ENCODE data around the gene DIDO1.
A peak's percentile ranks its signal among the peaks of the same experiment; 100 is the strongest.

DIDO1 gene

DNA sequence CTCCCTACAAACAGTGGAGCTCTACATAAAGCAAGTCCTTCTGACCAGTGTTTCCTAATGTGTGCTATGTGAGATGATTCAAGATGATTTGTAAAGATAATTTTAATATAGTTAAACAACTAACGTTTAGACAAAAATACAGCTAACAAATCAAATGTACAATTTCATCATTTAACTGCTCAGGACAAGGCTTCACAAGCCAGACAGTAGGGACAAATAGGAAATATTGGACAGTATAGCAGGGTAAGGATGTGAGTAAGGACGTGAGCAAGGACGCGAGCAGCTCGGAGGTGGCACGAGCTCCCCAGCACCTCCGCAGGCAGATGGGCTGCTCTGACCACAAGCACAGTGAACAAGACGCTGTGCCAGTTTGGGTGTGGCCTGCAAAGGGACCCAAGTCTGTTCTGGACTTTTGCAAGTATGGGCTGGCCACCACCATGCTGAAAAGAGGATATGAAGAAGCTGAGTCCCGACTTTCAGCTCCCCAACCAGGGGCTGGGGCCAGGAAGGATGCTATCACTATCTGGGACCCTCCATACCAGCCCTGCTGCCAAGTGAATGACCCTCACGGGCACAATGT lies 14.5 kb downstream of the DIDO1 start:
- no peak for DNase-seq (ENCODE audit: low read depth, low spot score)

DNA sequence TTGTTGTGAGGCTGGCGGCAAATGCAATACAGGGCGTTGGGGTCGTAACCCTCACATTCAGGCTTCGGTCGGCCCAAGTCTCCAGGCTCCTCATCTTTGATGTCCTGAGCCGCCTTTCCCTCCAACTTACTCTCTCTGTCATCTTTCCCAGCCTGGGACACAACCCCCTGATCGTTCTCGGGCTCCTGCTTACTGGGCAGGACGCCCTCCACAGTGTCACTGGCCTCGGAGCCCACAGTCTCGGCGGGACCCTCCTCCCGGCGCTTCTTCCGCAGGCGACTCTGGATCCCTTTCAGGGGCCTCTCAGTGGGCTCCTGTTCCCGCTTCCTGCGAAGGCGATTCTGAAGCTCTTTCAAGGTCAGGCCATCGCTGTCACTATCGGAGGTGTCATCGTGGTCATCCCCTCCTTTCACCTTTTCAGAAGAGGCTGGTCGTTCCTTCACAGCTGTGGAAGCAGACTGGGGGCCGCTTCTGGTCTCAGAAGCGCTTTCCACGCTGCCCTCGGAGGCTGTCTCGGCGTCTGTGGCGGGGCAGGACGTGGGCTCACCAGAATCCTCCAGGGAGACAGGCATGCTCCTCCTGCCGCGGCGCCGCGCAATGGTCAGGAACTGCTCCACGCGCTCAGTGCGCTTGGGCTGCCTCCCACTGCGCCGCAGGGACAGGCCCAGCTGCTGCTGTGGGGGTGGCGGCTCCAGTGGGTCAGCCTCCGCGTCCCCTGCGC lies 15.4 kb downstream of the DIDO1 start:
- no peak for DNase-seq (ENCODE audit: low read depth, low spot score)

DNA sequence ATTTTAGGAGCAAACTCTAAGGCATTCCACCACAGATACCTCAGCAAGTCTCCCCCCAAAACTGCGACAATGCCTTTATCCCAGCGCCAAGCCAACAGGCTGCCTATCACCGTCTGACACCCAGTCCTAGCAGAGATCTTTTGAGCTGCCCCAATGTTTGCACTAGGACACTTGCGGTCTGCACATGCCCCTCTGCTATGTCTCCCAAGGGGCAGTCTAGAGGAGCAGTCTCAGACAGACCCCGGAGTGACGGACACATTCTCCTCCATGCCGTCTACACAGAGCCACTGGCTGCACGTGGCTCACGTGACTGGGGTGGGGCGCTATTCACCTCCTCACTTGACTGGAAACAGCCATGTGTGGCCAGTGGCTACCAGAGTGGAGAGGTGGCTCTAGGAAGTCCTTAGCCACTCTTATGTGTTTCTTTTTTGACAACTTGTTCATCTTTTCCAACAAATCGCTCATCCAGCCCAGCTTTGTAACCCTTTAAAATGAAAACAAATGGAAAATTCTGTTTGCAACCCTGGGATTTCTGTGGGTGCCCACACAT lies 16.0 kb downstream of the DIDO1 start:
- DNase-seq (ENCODE audit: low read depth, low spot score) = no peak

GRCh38 chr20:62908971-62909791 lies 17.1 kb downstream of the DIDO1 start:
- no peak for DNase-seq (ENCODE audit: low read depth, low spot score)

DNA sequence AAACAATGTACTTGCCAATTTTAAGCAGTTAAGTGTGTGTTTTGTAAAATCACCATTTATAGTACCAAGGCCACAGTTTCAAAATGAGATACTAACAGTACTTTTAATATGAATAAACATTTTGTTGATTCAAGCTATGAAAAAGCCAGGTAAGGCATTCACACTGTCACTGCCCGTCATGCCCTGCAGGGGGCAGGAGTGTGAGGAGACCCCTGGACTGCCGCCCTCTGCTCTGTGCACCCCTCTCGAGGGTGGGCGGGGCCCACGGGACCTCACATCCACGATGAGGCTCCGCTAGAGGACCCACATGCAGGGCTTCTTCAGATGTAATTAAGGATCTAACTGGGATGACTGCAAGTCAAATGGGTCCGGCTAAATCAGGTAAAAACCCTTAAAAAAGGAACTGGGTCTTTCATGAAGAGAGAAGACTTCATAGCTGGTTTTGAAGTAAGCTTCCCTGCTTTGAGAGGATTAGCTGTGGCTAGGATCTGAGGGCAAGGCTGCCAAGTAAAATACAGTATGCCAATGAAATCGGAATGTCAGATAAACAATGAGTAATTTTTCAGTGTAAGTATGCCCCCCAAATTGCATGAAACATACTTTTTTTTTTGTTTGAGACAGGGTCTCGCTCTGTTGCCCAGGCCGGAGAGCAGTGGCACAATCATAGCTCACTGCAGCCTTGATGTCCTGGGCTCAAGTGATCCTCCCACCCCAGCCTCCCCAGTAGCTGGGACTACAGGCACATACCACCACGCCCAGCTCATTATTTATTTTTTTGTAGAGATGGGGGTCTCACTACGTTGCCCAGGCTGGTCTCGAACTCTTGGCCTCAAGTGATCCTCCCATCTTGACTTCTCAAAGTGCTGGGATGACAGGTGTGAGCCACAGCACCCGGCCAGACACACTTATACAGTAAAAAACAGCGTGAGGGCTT lies 18.7 kb downstream of the DIDO1 start:
- DNase-seq (ENCODE audit: low read depth, low spot score) = no peak

DNA sequence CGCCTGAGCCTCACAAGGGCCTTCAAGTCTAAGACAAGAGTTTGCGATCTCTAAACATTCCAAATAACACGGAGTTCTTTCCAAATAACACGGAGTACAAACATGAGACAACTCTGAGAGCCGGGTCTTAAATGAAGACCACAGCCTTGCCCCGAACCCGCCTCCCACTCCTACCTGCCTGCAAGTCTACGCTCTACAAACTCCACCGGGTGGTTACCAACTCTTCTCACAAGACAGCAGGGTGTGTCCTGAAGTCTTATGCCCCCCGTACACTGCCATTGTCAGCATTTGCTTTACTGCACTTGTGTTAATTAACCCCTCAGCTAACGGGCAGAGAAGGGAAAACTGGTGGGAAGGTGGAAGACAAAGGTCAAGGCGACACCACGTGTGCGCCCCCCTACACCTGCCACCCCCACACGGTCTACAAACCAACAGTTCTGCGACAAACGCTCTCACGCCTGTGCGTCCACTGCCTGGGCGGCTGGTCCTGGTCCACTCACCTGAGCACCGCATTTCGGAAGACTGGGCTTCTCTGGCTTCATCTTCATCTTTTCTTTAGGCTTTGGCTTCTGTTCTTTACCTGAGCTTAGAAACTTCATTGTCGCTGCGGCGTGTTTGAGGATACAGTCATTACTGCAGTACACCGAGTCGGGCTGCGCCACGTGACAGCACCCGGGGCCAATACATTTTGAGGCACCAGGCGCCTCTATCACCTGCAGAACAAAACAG lies 19.5 kb downstream of the DIDO1 start:
- no peak for DNase-seq (ENCODE audit: low read depth, low spot score)

GRCh38 chr20:62906209-62906608 lies 20.1 kb downstream of the DIDO1 start:
- DNase-seq (ENCODE audit: low read depth, low spot score) = no peak

DNA sequence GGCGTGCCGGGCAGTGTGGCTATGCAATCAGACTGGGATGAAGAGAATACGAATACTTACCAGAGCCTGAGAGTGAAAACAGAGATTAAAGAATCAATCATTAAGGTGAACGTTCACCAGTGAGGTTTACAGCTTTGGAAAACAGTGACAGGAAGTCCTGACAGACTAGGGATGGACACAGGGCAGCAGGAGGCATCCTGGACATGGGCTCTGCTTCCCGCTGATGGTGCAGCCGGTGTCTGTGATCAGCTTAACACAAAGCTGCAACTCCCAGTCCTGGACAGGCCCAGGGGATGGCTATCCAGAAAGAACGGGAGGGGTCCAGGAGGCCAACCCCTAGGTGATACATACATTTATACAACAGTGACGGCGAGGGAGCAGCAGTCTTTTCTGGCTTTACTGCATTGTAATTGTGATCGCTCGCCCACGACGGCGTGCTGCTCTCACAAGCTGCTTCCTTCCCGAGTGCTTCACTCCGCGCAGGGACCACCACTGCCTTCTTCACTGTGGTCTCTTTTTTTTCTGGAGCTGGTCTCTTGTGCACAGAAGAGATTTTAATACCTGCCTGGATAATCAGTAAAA lies 20.7 kb downstream of the DIDO1 start:
- DNase-seq (ENCODE audit: low read depth, low spot score) = no peak

- no peak for DNase-seq (ENCODE audit: low read depth, low spot score)
Observed at GRCh38 chr20:62902926-62903615, 23.2 kb downstream of the DIDO1 start.

DNA sequence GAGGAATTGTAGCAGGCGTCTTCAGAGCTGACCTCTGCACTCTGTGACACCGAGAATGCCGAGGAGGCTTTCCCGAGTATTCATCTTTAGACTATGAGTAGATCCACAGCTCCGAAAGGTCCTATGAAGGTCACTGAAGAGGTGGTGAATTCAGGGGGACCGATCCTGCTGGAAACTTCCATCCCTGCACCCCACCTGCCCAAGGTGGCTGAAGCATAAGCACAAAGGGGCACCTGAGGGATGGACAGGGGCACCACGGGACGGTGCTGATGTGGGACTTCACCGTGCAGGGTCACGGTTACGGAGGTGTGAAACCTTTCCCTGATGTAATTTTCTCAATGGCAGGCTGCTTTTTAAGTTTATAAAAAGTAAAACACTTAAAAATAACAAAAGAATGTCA lies 24.4 kb downstream of the DIDO1 start:
- DNase-seq (ENCODE audit: low read depth, low spot score) = no peak

DNA sequence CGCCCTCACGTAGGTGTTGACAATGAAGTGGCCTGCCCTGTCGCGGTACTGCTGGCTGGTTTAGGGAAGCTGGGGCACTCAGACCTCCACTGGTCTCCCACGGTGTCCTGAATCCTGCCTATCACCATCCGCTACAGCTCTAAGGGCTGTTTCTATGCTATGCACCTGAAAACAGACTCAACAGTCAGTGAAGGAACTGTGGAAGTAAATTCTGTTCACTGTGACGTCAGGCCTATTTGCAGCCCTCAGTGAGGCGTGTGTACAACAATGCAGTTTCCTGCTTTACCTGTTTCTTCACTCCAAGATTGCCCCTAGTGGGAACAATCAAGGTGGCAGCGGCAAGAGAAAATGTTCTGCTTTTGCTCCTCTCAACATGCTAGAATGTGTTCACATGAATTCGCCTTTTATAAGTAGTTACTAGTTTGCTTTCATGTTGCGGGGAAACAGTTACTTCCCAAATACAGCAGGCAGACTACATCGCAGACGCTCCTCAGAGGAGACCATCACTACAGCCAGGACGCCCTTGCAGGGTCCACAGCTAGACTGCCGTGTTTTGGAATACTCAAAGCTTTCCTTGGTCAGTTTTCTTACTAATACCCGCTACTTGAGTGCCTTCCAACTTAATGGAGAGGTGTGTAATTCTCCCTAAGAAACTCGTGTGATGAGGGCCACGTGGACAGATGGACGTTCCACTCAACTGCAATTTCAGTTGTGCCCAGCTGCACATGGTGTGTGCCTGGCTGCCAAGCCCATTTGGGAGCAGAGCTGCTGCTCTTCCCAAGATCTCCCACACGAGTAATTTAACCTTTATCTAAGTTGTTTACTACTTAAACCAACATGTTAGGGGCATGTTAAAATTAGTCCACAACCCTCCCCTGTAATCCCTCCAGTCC lies 25.4 kb downstream of the DIDO1 start:
- no peak for DNase-seq (ENCODE audit: low read depth, low spot score)

GRCh38 chr20:62900052-62900691 lies 26.1 kb downstream of the DIDO1 start:
- peak; percentile 58 for DNase-seq (ENCODE audit: low read depth, low spot score)

GRCh38 chr20:62899633-62900051 lies 26.7 kb downstream of the DIDO1 start:
- DNase-seq (ENCODE audit: low read depth, low spot score) = no peak

DNA sequence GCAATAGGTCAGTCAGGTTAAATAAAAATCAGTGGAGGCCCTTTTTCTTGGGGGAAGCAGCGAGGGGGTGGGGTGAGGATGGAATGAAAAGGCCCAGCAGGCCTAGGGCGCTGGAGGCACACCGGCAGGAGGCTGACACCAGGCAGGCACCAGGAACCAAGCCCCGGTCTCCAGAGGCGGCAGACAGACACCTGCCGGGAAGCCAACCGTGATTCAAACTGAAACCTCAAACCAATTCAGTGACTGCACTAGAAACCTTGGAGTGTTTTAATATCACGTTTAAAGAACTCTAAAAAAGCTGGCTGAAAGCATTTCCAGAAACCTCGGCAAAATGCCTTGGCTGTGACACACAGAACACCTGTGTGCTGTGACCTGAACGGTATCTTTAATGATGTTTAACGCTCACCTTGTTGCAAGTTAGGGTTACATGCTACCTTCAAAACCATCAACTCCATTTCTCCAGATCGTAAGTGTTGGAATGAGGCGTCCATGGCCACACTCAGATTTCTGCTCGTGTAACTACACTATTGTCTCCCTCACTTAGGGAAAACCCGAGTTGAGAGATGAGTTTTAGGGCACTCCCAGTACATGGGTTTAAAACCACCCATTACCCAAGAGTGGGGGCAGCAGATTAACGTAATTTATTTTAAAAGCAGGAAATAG lies 27.2 kb downstream of the DIDO1 start:
- no peak for DNase-seq (ENCODE audit: low read depth, low spot score)

DNA sequence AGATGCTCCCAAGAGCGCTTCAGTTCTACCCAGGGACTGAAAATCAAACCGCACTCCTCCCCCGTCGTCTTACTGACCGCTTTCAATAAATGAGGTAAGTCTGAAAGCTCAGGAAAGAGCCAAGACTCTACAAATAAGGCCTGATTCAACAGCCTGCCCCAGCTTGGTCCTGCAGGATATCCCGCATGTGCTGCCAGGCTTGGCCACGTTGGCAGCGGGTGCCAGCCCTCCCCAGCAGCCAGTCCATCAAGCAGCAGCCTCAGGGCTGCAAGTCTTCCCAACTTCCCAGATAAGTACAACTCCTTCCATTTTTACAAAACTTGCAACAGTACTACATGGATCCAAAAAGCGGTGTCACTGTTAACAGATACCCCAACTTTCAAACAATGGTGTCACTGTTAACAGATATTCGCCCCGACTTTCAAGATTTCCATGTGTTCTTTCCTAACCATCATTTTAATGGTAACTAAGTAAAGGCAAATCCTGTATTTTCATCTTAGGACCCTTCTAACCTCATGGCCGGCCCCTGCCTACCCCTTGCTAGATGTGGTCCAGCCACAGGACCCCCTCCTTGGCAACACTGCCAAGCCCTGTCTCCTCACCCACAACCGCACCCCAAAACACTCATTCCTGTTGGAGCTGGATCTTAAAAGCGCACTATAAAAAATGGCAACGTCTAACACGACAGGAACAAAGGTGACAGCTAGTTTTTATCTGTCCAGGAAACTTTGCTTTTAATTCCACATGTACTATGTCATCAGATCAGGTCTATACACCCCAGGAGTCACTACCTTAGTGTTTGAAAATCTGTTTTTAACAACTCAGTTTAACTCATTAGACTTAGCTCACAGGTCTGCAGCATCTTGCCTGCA lies 28.0 kb downstream of the DIDO1 start:
- DNase-seq (ENCODE audit: low read depth, low spot score) = no peak

GRCh38 chr20:62897666-62898065 lies 28.6 kb downstream of the DIDO1 start:
- no peak for DNase-seq (ENCODE audit: low read depth, low spot score)

- DNase-seq (ENCODE audit: low read depth, low spot score) = no peak
Observed at GRCh38 chr20:62896526-62896925, 29.8 kb downstream of the DIDO1 start.

Data from activated CD4-positive, CD25-positive, alpha-beta regulatory T cell treated with anti-CD3 and anti-CD28 coated beads, Interleukin-2, amount 50 U/mL, for 16 hours (primary cell).